Keratinocyte (primary cell): ENCODE results near the gene SCMH1. TPM values are rescaled to one million over a fixed set of nuclear protein-coding genes. Genes with fewer than 3 reads are reported as not detected.

ENCODE experiments used
- DNase-seq: peaks from one replicate; pipeline ENCODE4 v3.0.0-alpha.2; 2011; ENCODE audit warnings: low read depth, missing footprints, low spot score
- FAIRE-seq: peaks from 2 replicates; lab custom pipeline; 2011; peaks lifted over from hg19 to GRCh38; lab: Jason Lieb, UNC
- H2AFZ ChIP-seq: 2 replicates; pipeline ENCODE4 v1.6.0; 2012; ENCODE audit warnings: low read length, control low read depth, inconsistent platforms; ENCODE audit not compliant: control insufficient read depth
- H3K27ac ChIP-seq: 2 replicates; pipeline ENCODE4 v1.5.1; 2011; ENCODE audit warnings: low read length; ENCODE audit not compliant: control insufficient read depth, insufficient read depth
- H3K27me3 ChIP-seq: 3 replicates; pipeline ENCODE4 v1.6.0; 2011; ENCODE audit warnings: low read length; ENCODE audit not compliant: control insufficient read depth, insufficient read depth; ENCODE audit errors: extremely low read depth
- H3K36me3 ChIP-seq, 2 experiments: 2 replicates in 1 of 2; 3 replicates in 1 of 2; pipeline ENCODE4 v1.5.1; 2011; ENCODE audit warnings: low read length in 2 of 2, mild to moderate bottlenecking in 1 of 2; ENCODE audit not compliant: control insufficient read depth in 2 of 2, insufficient read depth in 2 of 2; ENCODE audit errors: extremely low read depth in 1 of 2
- H3K4me1 ChIP-seq: 3 replicates; pipeline ENCODE4 v1.5.1; 2011; ENCODE audit warnings: low read length; ENCODE audit not compliant: control insufficient read depth, insufficient read depth; ENCODE audit errors: extremely low read depth
- H3K4me2 ChIP-seq: 3 replicates; pipeline ENCODE4 v1.6.0; 2011; ENCODE audit warnings: low read depth, low read length; ENCODE audit not compliant: control insufficient read depth, insufficient read depth; ENCODE audit errors: extremely low read depth
- H3K4me3 ChIP-seq, 3 experiments: fragments of 200-600 bp in 1 of 3; sonication (generic) in 1 of 3; 2 replicates in 2 of 3; 3 replicates in 1 of 3; pipeline ENCODE4 v1.5.1; 2011 to 2016; ENCODE audit warnings: low read length in 3 of 3, mild to moderate bottlenecking in 3 of 3, control low read depth in 2 of 3, inconsistent platforms in 1 of 3, low read depth in 1 of 3, mixed read lengths in 1 of 3, mixed run types in 1 of 3, moderate library complexity in 1 of 3; ENCODE audit not compliant: control insufficient read depth in 2 of 3, insufficient read depth in 2 of 3; ENCODE audit errors: extremely low read depth in 1 of 3
- H3K79me2 ChIP-seq: 2 replicates; pipeline ENCODE4 v1.6.0; 2012; ENCODE audit warnings: low read length; ENCODE audit not compliant: control insufficient read depth, insufficient read depth
- H3K9ac ChIP-seq: 3 replicates; pipeline ENCODE4 v1.6.0; 2011; ENCODE audit warnings: low read length; ENCODE audit not compliant: control insufficient read depth, insufficient read depth; ENCODE audit errors: extremely low read depth
- H3K9me1 ChIP-seq: 3 replicates; pipeline ENCODE4 v1.6.0; 2011; ENCODE audit warnings: low read length; ENCODE audit not compliant: control insufficient read depth, insufficient read depth; ENCODE audit errors: extremely low read depth
- H3K9me3 ChIP-seq: 2 replicates; pipeline ENCODE4 v1.5.1; 2012; ENCODE audit warnings: low read depth, low read length; ENCODE audit not compliant: control insufficient read depth
- H4K20me1 ChIP-seq: 3 replicates; pipeline ENCODE4 v1.6.0; 2011; ENCODE audit warnings: low read length; ENCODE audit not compliant: control insufficient read depth, insufficient read depth; ENCODE audit errors: extremely low read depth
- CTCF ChIP-seq, 3 experiments: IDR thresholded peaks in 1 of 3; conservative IDR thresholded peaks in 1 of 3; optimal IDR thresholded peaks in 1 of 3; 2 replicates in 2 of 3; 3 replicates in 1 of 3; pipeline versions ENCODE3 to v1.5.1; 2011; ENCODE audit warnings: low read length in 3 of 3, mild to moderate bottlenecking in 3 of 3, moderate library complexity in 2 of 3, control low read depth in 1 of 3, inconsistent platforms in 1 of 3; ENCODE audit not compliant: insufficient read depth in 2 of 3; ENCODE audit errors: extremely low read depth in 1 of 3
- EZH2 ChIP-seq: IDR thresholded peaks from one replicate; pipeline ENCODE4 v1.6.1; 2012; ENCODE audit warnings: inconsistent platforms, mild to moderate bottlenecking, low read length, moderate library complexity
- dilution Hi-C: fragments of 300-500 bp; cut with MboI; formaldehyde crosslinking; loops from one replicate; pipeline ENCODE4 v1.7.0; 2020; ENCODE audit warnings: low sequenced_read_pairs; ENCODE audit not compliant: extremely low pct_ligation_motif_present
- polyA plus RNA-seq, 5 experiments: library from polyadenylated mRNA; depleted of rRNA in 3 of 5; stranded (reverse) in 3 of 5; stranded (forward) in 1 of 5; unstranded in 1 of 5; fragments of >200 nt; gene quantifications; 1 replicate in 1 of 5; 2 replicates in 3 of 5; 3 replicates in 1 of 5; pipeline versions ENCODE4 v1.2.1 to v1.2.3, GENCODE V29; 2011 to 2012; ENCODE audit warnings: missing spikeins in 2 of 5, low read depth in 1 of 5, low replicate concordance in 1 of 5

SCMH1 gene
- polyA plus RNA-seq, 1 donor (not counting 4 experiments of a cell fraction or from before 2014, with no cell fraction given), result 29.9 TPM

DNA sequence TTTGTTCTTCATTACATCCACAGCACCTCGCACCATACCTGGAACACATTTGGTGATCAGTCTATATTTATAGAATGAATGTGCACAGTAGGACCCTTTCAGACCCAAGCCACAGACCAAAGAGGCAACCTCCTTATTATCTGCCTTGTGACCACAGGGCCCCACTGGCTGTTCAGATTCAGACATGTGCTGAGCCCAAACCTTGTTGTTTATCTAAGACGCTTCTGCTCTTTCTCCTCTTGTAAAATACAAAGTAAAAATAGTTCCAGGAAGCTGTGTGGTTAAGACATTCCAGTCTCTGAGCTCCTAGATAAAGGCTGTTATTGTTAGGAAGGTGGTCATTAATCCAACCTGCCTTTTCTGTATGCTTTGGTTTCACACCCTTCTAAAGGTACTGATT lies 3.6 kb upstream of the SCMH1 start:
- no peaks in the 10 kb centered on the region for H4K20me1 ChIP-seq
- H3K4me1 ChIP-seq, result peaks cover 7% of the 10 kb centered on the region
- no peaks in the 10 kb centered on the region for H3K9me3 ChIP-seq
- no peak overlapping the region for H2AFZ ChIP-seq
- no peaks in the 10 kb centered on the region for H3K9me1 ChIP-seq
- FAIRE-seq (no peak), DNase-seq (no peak)
- H3K27ac ChIP-seq, result no peak overlapping the region
- H3K4me2 ChIP-seq, result no peak overlapping the region
- no peak overlapping the region for H3K9ac ChIP-seq
- H3K36me3 ChIP-seq, result no peaks in the 10 kb centered on the region
- H3K27me3 ChIP-seq, result no peaks in the 10 kb centered on the region
- dilution Hi-C loops, result no loop called here
- TF ChIP-seq EZH2 (no peak), CTCF (optimal IDR thresholded peaks at IDR 0.05 in 1 of 3, IDR thresholded peaks at IDR 0.05 in 1 of 3, conservative IDR thresholded peaks at IDR 0.05 in 1 of 3; ENCODE audit: extremely low read depth in 1 of 3, insufficient read depth in 2 of 3, low read length in 3 of 3) (no peak)
- H3K4me3 ChIP-seq, result no peak overlapping the region
- no peaks in the 10 kb centered on the region for H3K79me2 ChIP-seq

DNA sequence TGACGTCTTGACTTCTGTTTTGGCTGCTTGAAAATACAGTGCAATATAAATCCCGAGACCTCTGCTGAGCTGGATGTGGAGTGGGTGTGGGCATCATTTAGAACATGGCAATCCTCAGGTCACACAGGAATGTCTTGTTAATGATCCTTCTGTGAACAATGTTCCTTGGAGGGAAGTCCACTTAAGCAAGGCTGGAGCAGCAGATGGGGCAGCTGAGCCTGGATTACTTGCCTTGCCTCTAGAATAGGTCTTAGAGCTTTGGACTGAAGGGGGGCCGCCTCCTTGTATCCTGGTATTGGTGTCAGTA lies 926 bp upstream of the SCMH1 start:
- dilution Hi-C loops, result no loop called here
- no peak overlapping the region for H3K27ac ChIP-seq

More for the DNA sequence above, 926 bp upstream of the SCMH1 start:
- Histone ChIP-seq H3K27me3 (no peaks in the 10 kb centered on the region), H2AFZ (no peak overlapping the region), H4K20me1 (no peaks in the 10 kb centered on the region), H3K4me2 (peak overlapping the region; percentile 75), H3K79me2 (no peaks in the 10 kb centered on the region), H3K9ac (no peak overlapping the region), H3K4me3 (no peak overlapping the region), H3K4me1 (peaks cover 19% of the 10 kb centered on the region), H3K9me3 (no peaks in the 10 kb centered on the region), H3K36me3 (no peaks in the 10 kb centered on the region), H3K9me1 (no peaks in the 10 kb centered on the region)
- no peak for TF ChIP-seq EZH2
- FAIRE-seq, result no peak
- no peak for DNase-seq
